VCaP (cell line): ENCODE measurements around the gene PPP1R12B.
"Not testable (repeated sequence)": the region's sequence is repeated elsewhere in the genome, so short reads cannot be mapped to it uniquely, and the experiment has no call there.

Source experiments
- H3K27ac ChIP-seq: fragments of 450-650 bp; 2 replicates; pipeline ENCODE4 v1.5.1; 2017
- TF ChIP-seq, protein P1 (sequence below): fragments of 450-650 bp; conservative IDR thresholded peaks from 2 replicates; pipeline ENCODE4 v1.5.1; 2017; ENCODE audit warnings: mild to moderate bottlenecking, moderate library complexity

The PPP1R12B gene

DNA sequence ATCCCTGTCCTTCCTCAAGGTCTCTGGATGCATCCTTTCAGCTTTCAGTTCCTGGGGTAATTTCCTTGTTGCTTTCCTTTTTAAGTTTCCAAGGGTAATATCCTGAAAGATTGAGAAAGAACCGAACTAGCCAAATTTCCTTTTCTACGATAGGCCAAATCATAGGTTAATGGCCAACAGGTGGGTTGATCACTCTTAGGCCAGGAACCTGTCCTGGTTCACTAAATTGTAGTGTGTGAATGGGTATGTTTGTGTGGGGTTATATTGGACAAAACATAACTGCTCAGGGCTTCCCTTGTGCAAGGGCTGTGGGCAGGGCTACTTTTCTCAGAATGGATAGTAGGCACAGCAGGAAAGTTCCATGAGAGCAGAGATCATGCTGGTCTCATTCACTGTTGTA, 23.9 kb upstream of the PPP1R12B start:
- TF ChIP-seq, protein P1, sequence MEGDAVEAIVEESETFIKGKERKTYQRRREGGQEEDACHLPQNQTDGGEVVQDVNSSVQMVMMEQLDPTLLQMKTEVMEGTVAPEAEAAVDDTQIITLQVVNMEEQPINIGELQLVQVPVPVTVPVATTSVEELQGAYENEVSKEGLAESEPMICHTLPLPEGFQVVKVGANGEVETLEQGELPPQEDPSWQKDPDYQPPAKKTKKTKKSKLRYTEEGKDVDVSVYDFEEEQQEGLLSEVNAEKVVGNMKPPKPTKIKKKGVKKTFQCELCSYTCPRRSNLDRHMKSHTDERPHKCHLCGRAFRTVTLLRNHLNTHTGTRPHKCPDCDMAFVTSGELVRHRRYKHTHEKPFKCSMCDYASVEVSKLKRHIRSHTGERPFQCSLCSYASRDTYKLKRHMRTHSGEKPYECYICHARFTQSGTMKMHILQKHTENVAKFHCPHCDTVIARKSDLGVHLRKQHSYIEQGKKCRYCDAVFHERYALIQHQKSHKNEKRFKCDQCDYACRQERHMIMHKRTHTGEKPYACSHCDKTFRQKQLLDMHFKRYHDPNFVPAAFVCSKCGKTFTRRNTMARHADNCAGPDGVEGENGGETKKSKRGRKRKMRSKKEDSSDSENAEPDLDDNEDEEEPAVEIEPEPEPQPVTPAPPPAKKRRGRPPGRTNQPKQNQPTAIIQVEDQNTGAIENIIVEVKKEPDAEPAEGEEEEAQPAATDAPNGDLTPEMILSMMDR = no peak
- no peak overlapping the region for H3K27ac ChIP-seq

DNA sequence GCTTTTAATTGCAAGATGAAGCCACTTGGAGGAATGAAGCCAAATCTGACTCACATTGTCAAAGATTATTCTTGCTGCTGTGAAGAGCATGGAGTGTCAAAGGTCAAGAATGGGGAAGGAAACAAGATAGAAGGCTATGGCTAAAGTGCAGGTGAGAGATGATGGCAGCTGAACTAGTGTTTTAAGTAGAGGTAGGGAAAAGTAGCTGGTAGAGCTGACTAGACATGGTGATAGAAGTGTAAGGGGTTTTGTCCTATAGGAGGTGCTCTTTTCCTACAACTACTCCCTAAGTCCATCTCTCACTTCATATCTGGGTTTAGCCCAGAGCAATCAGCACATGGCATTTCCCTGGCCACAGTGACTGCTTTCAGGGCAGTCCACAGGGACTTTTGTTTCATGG, 18.6 kb upstream of the PPP1R12B start:
- TF ChIP-seq, protein P1 = no peak
- no peak overlapping the region for H3K27ac ChIP-seq

DNA sequence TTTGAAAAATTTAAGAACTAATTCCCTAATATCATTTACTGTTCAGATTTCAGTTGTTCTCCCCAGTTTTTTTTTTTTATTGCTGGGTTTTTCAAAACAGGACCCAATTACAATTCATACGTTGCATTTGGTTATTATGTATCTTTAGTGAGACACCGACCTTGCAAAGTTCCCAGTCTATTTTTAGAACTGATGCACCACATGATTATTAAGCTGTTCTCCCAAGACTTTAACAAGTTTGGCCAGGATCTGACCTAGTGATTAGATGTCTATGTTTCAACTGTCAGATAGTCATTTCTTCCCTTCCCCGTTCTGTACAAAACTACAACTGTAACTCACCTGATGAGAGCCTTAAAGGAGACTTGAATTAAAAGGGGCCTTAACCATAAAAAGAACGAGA, 14.6 kb upstream of the PPP1R12B start:
- H3K27ac ChIP-seq = no peak overlapping the region
- TF ChIP-seq, protein P1 = no peak

DNA sequence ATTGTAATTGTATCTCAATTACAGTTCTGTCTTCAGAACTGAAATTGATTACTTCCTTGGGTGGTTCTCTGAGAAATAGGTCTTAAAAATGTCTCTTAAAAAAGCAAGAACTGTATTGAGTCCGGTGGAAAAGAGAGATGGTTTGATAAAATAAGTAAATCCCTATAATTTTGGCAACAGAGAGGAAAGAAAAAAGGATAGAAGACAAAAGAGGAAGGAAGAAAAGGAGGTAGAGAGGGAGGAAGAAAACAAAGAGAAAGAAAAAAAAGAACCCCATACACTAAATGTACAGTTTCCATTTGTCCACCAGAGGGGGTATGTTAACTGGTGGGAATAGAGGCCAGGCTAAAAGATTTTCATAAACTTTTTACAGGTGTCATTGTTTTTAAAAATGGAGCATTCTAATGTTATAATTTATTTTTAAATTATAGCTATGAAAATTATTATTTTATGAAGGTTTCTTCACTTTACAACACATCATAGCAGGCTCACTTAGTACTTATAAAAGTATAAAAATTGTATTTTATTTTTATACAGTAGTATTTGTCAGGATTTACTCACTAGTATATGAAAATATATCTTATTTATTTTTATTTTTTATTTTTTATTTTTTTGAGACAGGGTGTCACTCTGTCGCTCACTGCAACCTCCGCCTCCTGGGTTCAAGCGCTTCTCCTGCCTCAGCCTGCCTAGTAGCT, 4.7 kb upstream of the PPP1R12B start:
- TF ChIP-seq, protein P1 = peak; percentile 88
- no peak overlapping the region for H3K27ac ChIP-seq

DNA sequence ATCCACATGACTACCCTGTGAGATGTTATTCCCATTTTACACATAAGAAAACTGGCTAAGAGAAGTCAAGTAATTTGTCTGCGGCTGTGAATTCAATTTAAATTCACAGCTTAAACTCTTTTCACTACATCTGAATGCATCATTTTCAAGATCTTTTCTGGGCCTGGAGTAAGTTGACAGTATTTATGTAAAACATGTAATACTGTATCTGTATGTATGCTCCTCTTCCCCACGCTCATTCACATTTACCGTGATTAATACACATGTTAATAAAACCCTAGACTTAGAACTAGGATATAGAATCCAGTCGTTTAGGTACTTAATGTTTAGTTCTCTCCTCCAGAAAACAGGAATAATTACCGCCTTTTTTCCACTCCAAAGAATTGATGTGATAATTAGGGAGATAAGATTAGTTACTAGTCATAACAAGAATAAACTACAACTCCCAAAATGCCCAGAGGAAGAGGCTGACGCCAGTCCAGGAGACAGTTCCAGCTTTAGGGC, 442 bp upstream of the PPP1R12B start:
- H3K27ac ChIP-seq = peak overlapping the region; percentile 82
- TF ChIP-seq, protein P1 = no peak

DNA sequence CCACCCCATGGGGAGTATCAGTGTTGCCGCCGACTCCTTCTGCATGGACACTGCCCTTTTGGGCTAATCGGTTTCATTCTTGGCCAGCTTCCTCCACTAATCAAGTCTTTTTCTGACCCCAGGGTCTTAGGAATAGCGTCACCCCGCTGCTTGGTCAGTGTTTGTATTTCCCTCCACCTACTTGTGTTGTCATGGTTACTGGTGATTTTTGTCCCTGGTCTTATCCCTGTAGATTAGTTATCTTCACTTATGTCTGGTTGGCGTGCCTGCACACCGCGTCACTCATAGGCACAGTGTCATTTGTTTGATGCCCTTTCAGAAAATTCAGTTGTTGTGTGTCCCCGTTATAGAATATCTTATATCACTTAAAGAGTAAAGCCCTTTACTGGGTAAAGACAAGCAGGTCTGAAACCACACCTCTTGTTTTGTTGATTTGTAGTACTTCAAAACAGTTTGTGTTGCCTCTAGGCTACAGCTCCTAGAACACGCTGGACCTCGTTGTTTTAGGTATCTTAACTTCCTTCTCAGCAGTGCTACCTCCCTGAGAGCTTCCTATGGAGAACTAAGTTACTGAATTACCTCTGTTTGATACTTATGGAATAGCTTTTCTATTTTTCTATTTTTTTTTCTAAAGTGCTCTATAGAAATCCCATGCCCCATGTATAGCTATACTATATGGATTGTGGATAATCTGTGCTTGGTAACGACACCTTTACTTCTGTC, 868 bp downstream of the PPP1R12B start:
- TF ChIP-seq, protein P1 = no peak
- H3K27ac ChIP-seq = peak overlapping the region; percentile 82

DNA sequence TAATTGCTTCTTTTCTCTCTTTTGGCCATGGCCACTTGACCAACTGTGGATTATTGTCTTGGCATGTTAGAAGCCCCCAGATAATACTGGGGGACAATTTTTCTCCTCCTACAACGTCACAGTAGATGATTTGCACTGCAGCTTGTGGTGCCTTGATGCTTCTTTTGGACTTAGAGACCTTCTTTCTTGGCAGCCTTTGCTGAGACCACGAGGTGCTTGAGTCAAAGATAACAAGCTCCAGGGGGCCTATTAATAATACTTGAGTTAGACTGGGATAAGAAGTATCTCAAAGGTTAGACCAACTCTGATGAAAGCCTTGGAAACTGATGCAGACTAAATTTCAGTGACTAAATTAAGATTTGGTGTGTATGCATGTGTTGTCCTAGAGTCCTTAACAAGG, 3.2 kb downstream of the PPP1R12B start:
- H3K27ac ChIP-seq = no peak overlapping the region
- TF ChIP-seq, protein P1 = no peak

DNA sequence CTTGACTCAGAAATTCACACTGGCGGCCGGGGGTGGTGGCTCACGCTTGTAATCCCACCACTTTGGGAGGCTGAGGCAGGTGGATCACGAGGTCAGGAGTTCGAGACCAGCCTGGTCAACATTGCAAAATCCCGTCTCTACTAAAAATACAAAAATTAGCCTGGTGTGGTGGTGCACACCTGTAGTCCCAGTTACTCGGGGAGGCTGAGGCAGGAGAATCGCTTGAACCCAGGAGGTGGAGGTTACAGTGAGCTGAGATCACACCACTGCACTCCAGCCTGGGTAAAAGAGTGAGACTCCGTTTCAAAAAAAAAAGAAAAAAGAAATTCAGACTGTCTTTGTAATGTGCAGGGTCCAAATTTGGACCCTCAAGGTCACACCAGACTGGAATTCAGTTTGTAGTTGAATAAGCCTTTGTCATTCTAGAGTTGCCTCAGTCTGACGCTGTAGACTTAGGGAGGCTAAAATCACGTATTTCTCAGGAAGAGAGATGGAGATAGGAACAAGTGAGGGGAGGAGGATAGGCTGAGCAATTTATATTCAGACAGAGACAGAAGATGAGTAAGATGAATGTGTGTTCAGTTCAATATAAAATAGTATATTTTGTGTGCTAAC, 4.2 kb downstream of the PPP1R12B start:
- not testable (repeated sequence) for H3K27ac ChIP-seq
